K562 (cell line): ENCODE measurements around the gene MCL1. TPM values are rescaled to one million over a fixed set of nuclear protein-coding genes. Genes with fewer than 3 reads are reported as not detected.

Experiments used
- CREBBP ChIP-seq: IDR thresholded peaks from one replicate; pipeline ENCODE4 v1.6.1; 2012; ENCODE audit warnings: low read depth, mild to moderate bottlenecking, control low read depth, inconsistent platforms, low read length
- EWSR1 ChIP-seq: fragments of 450-650 bp; IDR thresholded peaks from 2 replicates; pipeline ENCODE4 v1.6.1; 2018; ENCODE audit warnings: borderline replicate concordance, mild to moderate bottlenecking, low read depth, moderate library complexity; ENCODE audit not compliant: partially characterized antibody
- HDAC8 ChIP-seq: fragments of 450-650 bp; IDR thresholded peaks from 2 replicates; pipeline ENCODE4 v1.6.1; 2016; ENCODE audit warnings: mild to moderate bottlenecking, missing genetic modification characterization, moderate library complexity, missing compliant biosample characterization
- HDGF ChIP-seq: fragments of 450-650 bp; IDR thresholded peaks from 2 replicates; pipeline ENCODE4 v1.6.1; 2016
- HEY1 ChIP-seq: fragments of 250-450 bp; sonication (Bioruptor Pico); IDR thresholded peaks from 2 replicates; pipeline ENCODE4 v1.5.0; 2020; ENCODE audit warnings: mild to moderate bottlenecking, moderate library complexity, borderline replicate concordance
- HLTF ChIP-seq: fragments of 450-650 bp; IDR thresholded peaks from 2 replicates; pipeline ENCODE4 v1.6.1; 2016
- MIER1 ChIP-seq: fragments of 450-650 bp; IDR thresholded peaks from 2 replicates; pipeline ENCODE4 v1.6.1; 2016; ENCODE audit warnings: antibody characterized with exemption, mild to moderate bottlenecking, low read depth
- NR4A1 ChIP-seq, 2 experiments: fragments of 250-450 bp in 1 of 2; fragments of 450-650 bp in 1 of 2; sonication (Bioruptor Pico) in 1 of 2; IDR thresholded peaks; 2 replicates each; pipeline versions ENCODE4 v1.4.0 to v1.6.1; 2016 to 2020; ENCODE audit warnings: mild to moderate bottlenecking in 2 of 2, missing compliant biosample characterization in 1 of 2, missing genetic modification characterization in 1 of 2, moderate library complexity in 1 of 2
- PHF20 ChIP-seq: fragments of 450-650 bp; IDR thresholded peaks from 2 replicates; pipeline ENCODE4 v1.6.1; 2018; ENCODE audit not compliant: partially characterized antibody
- RBM15 ChIP-seq: fragments of 200-400 bp; formaldehyde crosslinking; IDR thresholded peaks from 2 replicates; pipeline ENCODE4 v1.6.1; 2018; ENCODE audit warnings: mild to moderate bottlenecking, low read length, moderate library complexity; ENCODE audit not compliant: insufficient read depth
- RBM25 ChIP-seq: fragments of 200-400 bp; formaldehyde crosslinking; IDR thresholded peaks from 2 replicates; pipeline ENCODE4 v1.6.1; 2018; ENCODE audit warnings: low read length, low read depth, moderate library complexity; ENCODE audit not compliant: severe bottlenecking
- RBM39 ChIP-seq: fragments of 200-400 bp; formaldehyde crosslinking; optimal IDR thresholded peaks from 2 replicates; pipeline ENCODE3; 2018; ENCODE audit warnings: low read depth, low read length
- RHOXF2B ChIP-seq: fragments of 250-450 bp; sonication (Bioruptor Pico); conservative IDR thresholded peaks from 2 replicates; pipeline ENCODE4 v1.5.1; 2021
- SMARCC2 ChIP-seq: fragments of 450-650 bp; IDR thresholded peaks from 2 replicates; pipeline ENCODE4 v1.6.1; 2017; ENCODE audit warnings: antibody characterized with exemption, moderate library complexity, mild to moderate bottlenecking, low read depth
- SMC3 ChIP-seq: conservative IDR thresholded peaks from 2 replicates; pipeline ENCODE4 v1.6.1; 2011; ENCODE audit warnings: low read depth, low read length, improper control_type of control experiment; ENCODE audit not compliant: insufficient read depth
- SP2 ChIP-seq: IDR thresholded peaks from 2 replicates; pipeline ENCODE4 v1.6.1; 2011; ENCODE audit warnings: mild to moderate bottlenecking, low read depth, low read length, moderate library complexity; ENCODE audit not compliant: poor library complexity, severe bottlenecking; ENCODE audit errors: extremely low read depth
- TBL1XR1 ChIP-seq, 2 experiments: IDR thresholded peaks; 2 replicates each; pipeline ENCODE4 v1.6.1; 2012; ENCODE audit warnings: improper control_type of control experiment in 2 of 2, low read length in 2 of 2, mild to moderate bottlenecking in 1 of 2
- TRIM24 ChIP-seq, 2 experiments: fragments of 450-650 bp; IDR thresholded peaks; 2 replicates each; pipeline ENCODE4 v1.6.1; 2016
- TSC22D4 ChIP-seq: fragments of 450-650 bp; IDR thresholded peaks from 2 replicates; pipeline ENCODE4 v1.6.1; 2016; ENCODE audit warnings: missing genetic modification characterization, missing biosample characterization, control low read depth
- ZBTB17 ChIP-seq: fragments of 450-650 bp; formaldehyde crosslinking; IDR thresholded peaks from 2 replicates; pipeline ENCODE4 v1.4.0; 2020; ENCODE audit warnings: mild to moderate bottlenecking
- ZNF212 ChIP-seq: fragments of 450-650 bp; formaldehyde crosslinking; IDR thresholded peaks from 2 replicates; pipeline ENCODE4 v1.4.0; 2020; ENCODE audit warnings: mild to moderate bottlenecking
- ZNF24 ChIP-seq: fragments of 450-650 bp; IDR thresholded peaks from 2 replicates; pipeline ENCODE4 v1.6.1; 2016
- ZNF644 ChIP-seq: fragments of 200-800 bp; sonication (Bioruptor generic); IDR thresholded peaks from 2 replicates; pipeline ENCODE4 v1.6.1; 2016; ENCODE audit warnings: low read depth, missing genetic modification characterization, missing compliant biosample characterization
- polyA plus RNA-seq, 8 experiments: library from polyadenylated mRNA; depleted of rRNA in 4 of 8; stranded (reverse) in 5 of 8; unstranded in 3 of 8; fragments of >200 nt; fragmentation: Nextera tagmentation in 2 of 8; fragmentation: Illumina TruSeq in 1 of 8; extraction: Ambion mirVana in 2 of 8; extraction: Trizol in 1 of 8; gene quantifications; 2 replicates each; pipeline versions ENCODE4 v1.2.1 to v1.2.3, GENCODE V29; 2011 to 2014; ENCODE audit warnings: inconsistent platforms in 1 of 8, missing spikeins in 1 of 8
- total RNA-seq, 7 experiments: library from RNA; depleted of rRNA in 6 of 7; stranded (reverse); fragments of >200 nt in 6 of 7; fragmentation: Illumina TruSeq in 2 of 7; extraction: Trizol in 2 of 7; gene quantifications; 2 replicates each; pipeline versions ENCODE4 v1.2.1 to v1.2.3, GENCODE V29; 2011 to 2021; ENCODE audit warnings: low replicate concordance in 1 of 7
- TF ChIP-seq, protein P1 (sequence below): fragments of 450-650 bp; IDR thresholded peaks from 2 replicates; pipeline ENCODE4 v1.6.1; 2016; ENCODE audit warnings: missing biosample characterization, missing genetic modification characterization
- TF ChIP-seq, protein P2 (sequence below): fragments of 200-400 bp; formaldehyde crosslinking; IDR thresholded peaks from 2 replicates; pipeline ENCODE4 v1.6.1; 2017; ENCODE audit warnings: mild to moderate bottlenecking, low read depth, low read length, moderate library complexity
- TF ChIP-seq, protein P3 (sequence below): fragments of 250-450 bp; sonication (Bioruptor Pico); IDR thresholded peaks from 2 replicates; pipeline ENCODE4 v1.5.0; 2021

The MCL1 gene
- total and polyA plus RNA-seq, 9 of the 15 experiments (the other 6 are each of a cell fraction or from before 2014, with no cell fraction given) = 27.1 to 224 (median 138) TPM

DNA sequence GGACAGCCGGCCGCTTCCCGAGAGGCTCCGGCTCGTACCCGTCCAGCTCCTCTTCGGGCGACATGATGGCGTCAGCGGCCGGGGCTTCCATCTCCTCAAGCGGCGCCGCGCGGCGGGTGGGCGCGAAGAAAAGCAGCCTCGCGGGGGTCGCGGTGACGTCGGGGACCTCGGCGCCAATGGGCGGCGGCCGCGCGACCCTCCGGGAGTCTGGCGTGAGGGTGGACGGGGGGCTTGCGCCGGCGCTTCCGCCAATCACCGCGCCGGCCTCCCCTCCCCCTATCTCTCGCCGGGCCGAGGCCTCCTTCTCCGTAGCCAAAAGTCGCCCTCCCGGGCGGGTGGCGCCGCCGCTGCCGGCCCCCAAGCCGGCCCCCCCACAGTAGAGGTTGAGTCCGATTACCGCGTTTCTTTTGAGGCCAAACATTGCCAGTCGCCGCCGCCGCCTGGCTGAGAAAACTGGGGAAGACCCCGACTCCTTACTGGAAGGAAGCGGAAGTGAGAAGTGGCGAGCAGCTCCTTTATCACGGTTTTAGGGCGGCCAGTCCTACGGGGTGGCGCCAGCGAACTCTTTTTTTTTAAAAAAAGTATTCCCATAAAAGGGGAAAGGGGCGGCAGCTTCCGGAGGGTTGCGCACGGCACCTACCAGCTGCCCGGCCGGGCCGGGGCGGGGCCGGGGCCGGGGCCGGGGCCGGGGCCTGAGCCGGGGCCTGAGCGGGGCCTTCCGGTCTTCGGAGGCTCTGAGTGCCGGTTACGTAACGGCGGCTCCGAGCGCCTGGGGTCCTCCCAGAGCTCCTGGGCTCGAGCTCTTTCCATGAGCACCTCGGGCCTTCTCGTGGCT, at the start of gene MCL1 (continued):
- TF ChIP-seq SMARCC2 (no peak), RHOXF2B (CRISPR knock-in tag) (no peak), NR4A1 (CRISPR knock-in tag; IDR thresholded peaks at IDR 0.05) (no peak), NR4A1 (tag; IDR thresholded peaks at IDR 0.05) (no peak), EWSR1 (no peak), ZNF644 (tag) (no peak), HDGF (no peak), SP2 (no peak), TRIM24 (IDR thresholded peaks at IDR 0.05) (no peak), MIER1 (no peak), HLTF (no peak), CREBBP (no peak), TSC22D4 (tag) (no peak), RBM15 (peak; percentile 93; the same call in 1 of the 2 replicates), ZNF24 (no peak), HEY1 (CRISPR knock-in tag) (peak; percentile 66), SMC3 (no peak), TBL1XR1 (IDR thresholded peaks at IDR 0.05; ENCODE audit: low read length in 2 of 2) (peak in 1 of 2 experiments; percentile 10; a peak in 1 of 4 replicates), PHF20 (peak; percentile 34), ZBTB17 (CRISPR knock-in tag) (peak; percentile 80), RBM25 (peak; percentile 43), RBM39 (no peak), ZNF212 (CRISPR knock-in tag) (no peak), HDAC8 (tag) (no peak)
- TF ChIP-seq, protein P1, sequence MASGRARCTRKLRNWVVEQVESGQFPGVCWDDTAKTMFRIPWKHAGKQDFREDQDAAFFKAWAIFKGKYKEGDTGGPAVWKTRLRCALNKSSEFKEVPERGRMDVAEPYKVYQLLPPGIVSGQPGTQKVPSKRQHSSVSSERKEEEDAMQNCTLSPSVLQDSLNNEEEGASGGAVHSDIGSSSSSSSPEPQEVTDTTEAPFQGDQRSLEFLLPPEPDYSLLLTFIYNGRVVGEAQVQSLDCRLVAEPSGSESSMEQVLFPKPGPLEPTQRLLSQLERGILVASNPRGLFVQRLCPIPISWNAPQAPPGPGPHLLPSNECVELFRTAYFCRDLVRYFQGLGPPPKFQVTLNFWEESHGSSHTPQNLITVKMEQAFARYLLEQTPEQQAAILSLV = no peak
- TF ChIP-seq, protein P2, sequence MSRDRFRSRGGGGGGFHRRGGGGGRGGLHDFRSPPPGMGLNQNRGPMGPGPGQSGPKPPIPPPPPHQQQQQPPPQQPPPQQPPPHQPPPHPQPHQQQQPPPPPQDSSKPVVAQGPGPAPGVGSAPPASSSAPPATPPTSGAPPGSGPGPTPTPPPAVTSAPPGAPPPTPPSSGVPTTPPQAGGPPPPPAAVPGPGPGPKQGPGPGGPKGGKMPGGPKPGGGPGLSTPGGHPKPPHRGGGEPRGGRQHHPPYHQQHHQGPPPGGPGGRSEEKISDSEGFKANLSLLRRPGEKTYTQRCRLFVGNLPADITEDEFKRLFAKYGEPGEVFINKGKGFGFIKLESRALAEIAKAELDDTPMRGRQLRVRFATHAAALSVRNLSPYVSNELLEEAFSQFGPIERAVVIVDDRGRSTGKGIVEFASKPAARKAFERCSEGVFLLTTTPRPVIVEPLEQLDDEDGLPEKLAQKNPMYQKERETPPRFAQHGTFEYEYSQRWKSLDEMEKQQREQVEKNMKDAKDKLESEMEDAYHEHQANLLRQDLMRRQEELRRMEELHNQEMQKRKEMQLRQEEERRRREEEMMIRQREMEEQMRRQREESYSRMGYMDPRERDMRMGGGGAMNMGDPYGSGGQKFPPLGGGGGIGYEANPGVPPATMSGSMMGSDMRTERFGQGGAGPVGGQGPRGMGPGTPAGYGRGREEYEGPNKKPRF = no peak
- TF ChIP-seq, protein P3, sequence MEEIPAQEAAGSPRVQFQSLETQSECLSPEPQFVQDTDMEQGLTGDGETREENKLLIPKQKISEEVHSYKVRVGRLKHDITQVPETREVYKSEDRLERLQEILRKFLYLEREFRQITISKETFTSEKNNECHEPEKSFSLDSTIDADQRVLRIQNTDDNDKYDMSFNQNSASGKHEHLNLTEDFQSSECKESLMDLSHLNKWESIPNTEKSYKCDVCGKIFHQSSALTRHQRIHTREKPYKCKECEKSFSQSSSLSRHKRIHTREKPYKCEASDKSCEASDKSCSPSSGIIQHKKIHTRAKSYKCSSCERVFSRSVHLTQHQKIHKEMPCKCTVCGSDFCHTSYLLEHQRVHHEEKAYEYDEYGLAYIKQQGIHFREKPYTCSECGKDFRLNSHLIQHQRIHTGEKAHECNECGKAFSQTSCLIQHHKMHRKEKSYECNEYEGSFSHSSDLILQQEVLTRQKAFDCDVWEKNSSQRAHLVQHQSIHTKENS (CRISPR knock-in tag) = no peak
